T-cell (primary cell): Measurements from ENCODE around the gene NCS1. TPM values are rescaled to one million over a fixed set of nuclear protein-coding genes. Genes with fewer than 3 reads are reported as not detected.
"Not testable (repeated sequence)": the region's sequence is repeated elsewhere in the genome, so short reads cannot be mapped to it uniquely, and the experiment has no call there.

Experiments
- ATAC-seq, 4 experiments: fragments of 200-7000 bp in 3 of 4; fragments of 150-1000 bp in 1 of 4; cut with Tn5 transposase; replicated peaks in 1 of 4; 1 replicate in 3 of 4; 2 replicates in 1 of 4; pipeline ENCODE4 v1.10.0; 2021; ENCODE audit warnings: moderate library complexity in 3 of 4, mild to moderate bottlenecking in 2 of 4, moderate number of reproducible peaks in 1 of 4
- CTCF ChIA-PET, 2 donors: fragments of 300-600 bp; sonication (Branson Sonifier 250); formaldehyde crosslinking; loops; one replicate each; lab custom pipeline; 2022; ENCODE audit warnings: antibody characterized with exemption in 2 of 2; lab: Charles Lee
- POLR2A ChIA-PET, 2 donors: fragments of 300-600 bp; sonication (Branson Sonifier 250); formaldehyde crosslinking; loops; one replicate each; lab custom pipeline; 2022; ENCODE audit warnings: antibody characterized with exemption in 2 of 2; lab: Charles Lee
- DNase-seq, 35 experiments: peaks; one replicate each; pipeline versions ENCODE4 v3.0.0 to v3.0.0-alpha.2; 2013 to 2023
- H3K27ac ChIP-seq: one replicate; pipeline ENCODE4 v1.5.1; 2013; ENCODE audit warnings: low read length
- H3K27me3 ChIP-seq, 2 experiments: replicated peaks in 1 of 2; 1 replicate in 1 of 2; 2 replicates in 1 of 2; pipeline versions ENCODE4 v1.6.1 to v1.7.0; 2013; ENCODE audit warnings: low read length in 1 of 2, mixed read lengths in 1 of 2; ENCODE audit not compliant: control insufficient read depth in 2 of 2, insufficient read depth in 2 of 2; ENCODE audit errors: extremely low read depth in 1 of 2
- H3K36me3 ChIP-seq, 2 donors: 1 replicate in 1 of 2; 2 replicates in 1 of 2; pipeline versions ENCODE4 v1.6.1 to v1.7.0; 2013; ENCODE audit warnings: low read length in 1 of 2; ENCODE audit not compliant: control insufficient read depth in 2 of 2, insufficient read depth in 1 of 2; ENCODE audit errors: extremely low read depth in 1 of 2
- H3K4me1 ChIP-seq, 2 experiments: 1 replicate in 1 of 2; 2 replicates in 1 of 2; pipeline versions ENCODE4 v1.6.1 to v1.7.0; 2013; ENCODE audit warnings: low read length in 2 of 2, mixed read lengths in 1 of 2; ENCODE audit not compliant: insufficient read depth in 2 of 2, control insufficient read depth in 1 of 2; ENCODE audit errors: extremely low read depth in 1 of 2
- H3K4me3 ChIP-seq, 2 donors: 1 replicate in 1 of 2; 2 replicates in 1 of 2; pipeline versions ENCODE4 v1.5.1 to v1.7.0; 2013; ENCODE audit warnings: mild to moderate bottlenecking in 2 of 2, low read length in 1 of 2, moderate library complexity in 1 of 2; ENCODE audit not compliant: control insufficient read depth in 1 of 2; ENCODE audit errors: extremely low read depth in 1 of 2
- H3K9me3 ChIP-seq: 2 replicates; pipeline ENCODE4 v1.7.0; 2013
- H3K27ac Mint-ChIP-seq, 2 donors: one replicate each; pipeline ENCODE4 v1.8.0; 2020 to 2021; ENCODE audit warnings: mild to moderate bottlenecking in 2 of 2, mixed read lengths in 2 of 2
- H3K27me3 Mint-ChIP-seq, 2 donors: one replicate each; pipeline ENCODE4 v1.8.0; 2021 to 2022; ENCODE audit warnings: mixed read lengths in 2 of 2
- H3K36me3 Mint-ChIP-seq: one replicate; pipeline ENCODE4 v1.8.0; 2021; ENCODE audit warnings: mixed read lengths
- H3K4me1 Mint-ChIP-seq, 3 donors: one replicate each; pipeline ENCODE4 v1.8.0; 2020 to 2022; ENCODE audit warnings: mixed read lengths in 3 of 3, mild to moderate bottlenecking in 1 of 3
- H3K4me3 Mint-ChIP-seq, 3 donors: one replicate each; pipeline ENCODE4 v1.8.0; 2020 to 2022; ENCODE audit warnings: mild to moderate bottlenecking in 3 of 3, mixed read lengths in 3 of 3, moderate library complexity in 3 of 3
- H3K9me3 Mint-ChIP-seq, 3 donors: one replicate each; pipeline ENCODE4 v1.8.0; 2020 to 2022; ENCODE audit warnings: mixed read lengths in 3 of 3
- WGBS: methylation state at CpG from one replicate; pipeline ENCODE4 v1.1.5; 2013; ENCODE audit warnings: missing lambda C conversion rate; ENCODE audit not compliant: insufficient coverage; 5-methylcytosine and 5-hydroxymethylcytosine counted together
- total RNA-seq, 35 experiments: library from RNA in 6 of 35; stranded (reverse) in 6 of 35; fragments of 120-200 nt in 1 of 35; gene quantifications; one replicate each; pipeline versions ENCODE4 v1.2.1 to v1.2.4 and lab custom pipeline; 2013 to 2026

NCS1 gene
- total RNA-seq, 5 donors from 2014 or later (not counting 1 experiment from before 2014, with no cell fraction given), result 0.20 to 0.82 (median 0.46) TPM; not detected in 1

DNA sequence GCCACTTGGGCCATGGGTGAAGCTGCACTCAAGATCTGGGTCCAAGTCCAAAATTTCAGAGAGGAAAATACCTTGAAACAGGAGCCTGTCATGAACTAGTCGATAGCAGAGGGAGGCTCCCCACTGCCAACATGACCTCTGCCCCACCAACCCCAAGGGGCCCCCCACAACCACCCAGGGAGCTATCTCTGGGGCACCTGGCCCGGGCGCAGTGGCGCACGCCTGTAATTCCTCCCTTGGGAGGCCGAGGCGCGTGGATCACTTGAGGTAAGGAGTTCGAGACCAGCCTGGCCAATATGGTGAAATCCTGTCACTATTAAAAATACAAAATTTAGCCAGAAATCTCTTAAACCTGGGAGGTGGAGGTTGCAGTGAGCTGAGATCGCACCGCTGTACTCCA lies 73.3 kb downstream of the NCS1 start:
- peaks cover 3 to 21% of the 10 kb centered on the region in 2 experiments for H3K4me1 ChIP-seq
- H3K36me3 ChIP-seq, result no peaks in the 10 kb centered on the region
- Mint-ChIP-seq H3K27ac (no peak overlapping the region), H3K4me3 (no peak overlapping the region), H3K27me3 (no peaks in the 10 kb centered on the region), H3K36me3 (no peaks in the 10 kb centered on the region), H3K4me1 (peaks cover 15 to 19% (median 17%) of the 10 kb centered on the region in 3 donors), H3K9me3 (no peaks in the 10 kb centered on the region)
- CTCF ChIA-PET, result no interaction called here
- H3K27ac ChIP-seq, result no peak overlapping the region
- ATAC-seq (no peak), DNase-seq (no peak)
- H3K4me3 ChIP-seq, result no peak overlapping the region
- H3K27me3 ChIP-seq, result peaks cover 0 to 11% of the 10 kb centered on the region in 2 experiments
- 83% methylated on average over 1 of the region's 11 CpGs for WGBS
- POLR2A ChIA-PET, result interaction anchor here in 1 of 2 donors (0.6 kb wide), 1 partner anchor 41 kb away, joined by 4 read pairs; no protein-coding TSS in a partner anchor
- H3K9me3 ChIP-seq, result no peaks in the 10 kb centered on the region

DNA sequence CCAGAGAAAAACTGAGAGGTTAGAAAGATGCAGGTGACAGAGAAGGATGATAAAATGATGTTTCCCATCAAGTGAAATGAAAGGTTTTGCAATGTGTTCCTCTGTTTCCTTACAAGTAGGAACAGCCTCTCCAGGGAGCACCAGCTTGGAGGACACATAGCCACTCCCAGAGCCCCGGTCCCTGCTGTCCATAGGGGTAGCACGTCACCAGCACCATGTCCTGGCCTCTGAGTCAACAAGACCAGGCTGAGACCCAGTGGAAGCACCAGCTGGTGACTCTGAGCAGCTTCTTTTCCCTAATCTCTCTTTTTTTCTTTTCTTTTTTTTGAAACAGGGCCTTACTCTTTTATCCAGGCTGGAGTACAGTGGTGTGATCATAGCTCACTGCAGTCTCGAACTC lies 73.9 kb downstream of the NCS1 start:
- 92% methylated on average over 2 of the region's 3 CpGs for WGBS
- no peak for DNase-seq
- H3K4me1 Mint-ChIP-seq, result peaks cover 10 to 12% (median 10%) of the 10 kb centered on the region in 3 donors
- Histone ChIP-seq H3K4me3 (no peak overlapping the region), H3K4me1 (peaks cover 3 to 15% of the 10 kb centered on the region in 2 experiments), H3K36me3 (no peaks in the 10 kb centered on the region), H3K27me3 (peaks cover 2 to 11% of the 10 kb centered on the region in 2 experiments), H3K27ac (no peak overlapping the region), H3K9me3 (no peaks in the 10 kb centered on the region)
- ChIA-PET CTCF (interaction anchor here in 1 of 2 donors (0.6 kb wide), 1 partner anchor 249 kb away, joined by 3 read pairs; no protein-coding TSS in a partner anchor), POLR2A (interaction anchor here in 1 of 2 donors (0.6 kb wide), 1 partner anchor 42 kb away, joined by 4 read pairs; no protein-coding TSS in a partner anchor)
- H3K27me3 Mint-ChIP-seq, result no peaks in the 10 kb centered on the region
- H3K9me3 Mint-ChIP-seq, result no peaks in the 10 kb centered on the region
- no peaks in the 10 kb centered on the region for H3K36me3 Mint-ChIP-seq
- no peak overlapping the region for H3K27ac Mint-ChIP-seq
- no peak overlapping the region for H3K4me3 Mint-ChIP-seq
- no peak for ATAC-seq

DNA sequence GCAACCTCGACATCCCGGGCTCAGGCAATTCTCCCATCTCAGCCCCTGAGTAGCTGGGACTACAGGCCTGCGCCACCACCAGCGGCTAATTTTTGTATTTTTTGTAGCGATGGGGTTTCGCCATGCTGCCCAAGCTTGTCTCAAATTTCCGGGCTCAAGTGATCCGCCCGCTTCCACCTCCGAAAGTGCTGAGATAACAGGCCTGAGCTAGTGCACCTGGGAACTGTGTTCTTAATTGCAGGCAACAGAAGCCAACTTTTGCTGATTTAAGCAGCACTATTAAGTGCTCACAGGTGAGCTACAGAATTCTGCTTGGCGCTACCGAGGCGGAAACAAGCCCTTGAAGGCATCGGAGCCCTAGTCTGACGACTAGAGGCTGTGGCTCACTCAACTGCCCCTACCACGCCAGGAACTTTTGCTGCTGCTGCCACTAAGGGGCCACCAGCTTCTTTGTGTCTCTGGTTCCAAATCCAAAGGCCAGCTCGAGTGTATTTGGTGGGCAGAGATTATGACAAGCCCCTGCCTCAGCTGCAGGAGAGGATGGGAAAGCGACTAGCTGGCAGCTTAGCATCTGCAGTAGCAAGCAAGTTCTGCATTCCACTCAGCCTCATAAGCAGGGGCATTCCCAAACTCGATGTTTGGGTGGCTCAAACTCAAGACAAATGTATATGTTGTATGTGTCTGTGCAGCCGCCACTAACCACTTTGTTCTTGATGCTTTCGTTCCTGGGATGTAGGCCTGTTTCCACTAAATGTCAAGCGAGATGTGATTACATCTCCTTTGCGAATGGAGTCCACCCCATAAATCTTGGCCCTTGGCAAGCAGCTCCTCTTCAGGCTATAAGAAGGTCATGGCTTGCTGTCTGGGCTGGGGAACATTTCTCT lies 82.8 kb downstream of the NCS1 start:
- no peak overlapping the region for H3K27ac Mint-ChIP-seq
- Histone ChIP-seq H3K36me3 (no peaks in the 10 kb centered on the region), H3K9me3 (no peaks in the 10 kb centered on the region), H3K27ac (no peak overlapping the region), H3K27me3 (peaks cover 5 to 14% of the 10 kb centered on the region in 2 experiments), H3K4me1 (no peaks in the 10 kb centered on the region), H3K4me3 (no peak overlapping the region)
- ChIA-PET CTCF (no interaction called here), POLR2A (interaction anchor here in 1 of 2 donors (0.6 kb wide), 1 partner anchor 194 kb away, joined by 3 read pairs; no protein-coding TSS in a partner anchor)
- no peak overlapping the region for H3K4me3 Mint-ChIP-seq
- ATAC-seq, result no peak
- H3K9me3 Mint-ChIP-seq, result no peaks in the 10 kb centered on the region
- H3K36me3 Mint-ChIP-seq, result no peaks in the 10 kb centered on the region
- no peak for DNase-seq
- WGBS, result 78% methylated on average over 23 of the region's 23 CpGs
- no peaks in the 10 kb centered on the region for H3K4me1 Mint-ChIP-seq
- H3K27me3 Mint-ChIP-seq, result peaks cover 12 to 19% of the 10 kb centered on the region in 2 donors

DNA sequence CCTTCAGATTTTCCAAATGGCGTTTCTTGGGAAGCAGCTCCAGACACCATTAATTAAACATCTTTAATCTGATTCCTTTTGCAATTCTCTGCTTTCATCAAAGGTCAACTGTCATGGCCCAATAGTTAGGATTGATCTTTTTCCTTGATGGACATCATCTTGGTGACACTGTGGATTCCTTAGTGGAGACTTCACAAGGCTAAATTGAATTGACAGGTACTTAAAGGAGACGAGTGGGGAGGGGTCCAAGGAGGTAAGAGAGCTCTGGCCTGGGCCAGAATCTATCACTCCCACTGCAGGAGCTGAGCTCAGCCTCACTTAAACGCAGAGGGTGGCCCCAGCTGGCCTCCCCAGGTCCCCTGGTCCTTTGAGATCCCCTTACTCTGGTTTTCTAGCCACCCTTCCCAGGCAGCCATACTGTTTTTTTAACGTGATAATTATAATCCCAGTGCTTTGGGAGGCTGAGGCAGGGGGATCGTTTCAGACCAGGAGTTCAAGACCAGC lies 83.5 kb downstream of the NCS1 start:
- DNase-seq, result no peak
- Mint-ChIP-seq H3K4me3 (no peak overlapping the region), H3K9me3 (no peaks in the 10 kb centered on the region), H3K27ac (no peak overlapping the region), H3K4me1 (no peaks in the 10 kb centered on the region), H3K27me3 (peaks cover 17 to 24% of the 10 kb centered on the region in 2 donors), H3K36me3 (no peaks in the 10 kb centered on the region)
- no peak for ATAC-seq
- Histone ChIP-seq H3K4me1 (no peaks in the 10 kb centered on the region), H3K9me3 (no peaks in the 10 kb centered on the region), H3K27me3 (peaks cover 5 to 14% of the 10 kb centered on the region in 2 experiments), H3K27ac (no peak overlapping the region), H3K36me3 (no peaks in the 10 kb centered on the region), H3K4me3 (no peak overlapping the region)
- WGBS, result 61% methylated on average over 2 of the region's 5 CpGs
- CTCF ChIA-PET, result interaction anchor here in 1 of 2 donors (0.7 kb wide), 1 partner anchor 8 kb away, joined by 3 read pairs; no protein-coding TSS in a partner anchor
- POLR2A ChIA-PET, result interaction anchor here in 1 of 2 donors (0.6 kb wide), 1 partner anchor 195 kb away, joined by 3 read pairs; no protein-coding TSS in a partner anchor

DNA sequence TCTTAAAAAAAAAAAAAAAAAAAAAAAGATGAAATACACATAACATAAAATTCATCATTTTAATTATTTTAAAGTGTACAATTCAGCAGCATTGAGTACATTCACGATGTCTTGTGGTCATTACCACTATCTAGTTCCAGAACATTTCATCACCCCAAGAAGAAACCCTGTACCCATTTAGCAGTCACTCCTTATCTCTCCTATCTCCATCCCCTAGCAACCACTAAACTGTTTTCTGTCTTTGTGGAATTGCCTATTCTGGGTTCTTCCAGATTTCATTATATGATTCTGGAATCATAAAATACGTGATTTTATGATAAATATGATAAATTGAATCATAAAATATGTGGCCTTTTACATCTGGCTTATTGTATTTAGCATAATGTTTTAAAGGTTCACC lies 84.4 kb downstream of the NCS1 start:
- H3K36me3 ChIP-seq, result no peaks in the 10 kb centered on the region
- DNase-seq, result no peak
- Mint-ChIP-seq H3K4me3 (no peak overlapping the region), H3K27me3 (peaks cover 21 to 31% of the 10 kb centered on the region in 2 donors), H3K36me3 (no peaks in the 10 kb centered on the region), H3K4me1 (no peaks in the 10 kb centered on the region), H3K9me3 (no peaks in the 10 kb centered on the region), H3K27ac (no peak overlapping the region)
- WGBS, result 71% methylated on average over 1 of the region's 2 CpGs
- peaks cover 3 to 23% of the 10 kb centered on the region in 2 experiments for H3K27me3 ChIP-seq
- H3K4me3 ChIP-seq, result no peak overlapping the region
- ChIA-PET CTCF (interaction anchor here in 1 of 2 donors (0.6 kb wide), 1 partner anchor 1112 kb away, joined by 4 read pairs; no protein-coding TSS in a partner anchor), POLR2A (interaction anchor here in 1 of 2 donors (0.5 kb wide), 1 partner anchor 67 kb away, joined by 3 read pairs; no protein-coding TSS in a partner anchor)
- H3K9me3 ChIP-seq, result no peaks in the 10 kb centered on the region
- no peaks in the 10 kb centered on the region for H3K4me1 ChIP-seq
- no peak overlapping the region for H3K27ac ChIP-seq
- no peak for ATAC-seq

- H3K27ac ChIP-seq, H3K27ac Mint-ChIP-seq, H3K4me3 ChIP-seq, H3K4me1 ChIP-seq, DNase-seq, H3K4me3 Mint-ChIP-seq, H3K36me3 Mint-ChIP-seq, ATAC-seq, H3K4me1 Mint-ChIP-seq, H3K9me3 Mint-ChIP-seq, POLR2A ChIA-PET, H3K36me3 ChIP-seq, H3K9me3 ChIP-seq: not testable (repeated sequence)
- CTCF ChIA-PET, result interaction anchor here in 1 of 2 donors (0.7 kb wide), 1 partner anchor 503 kb away, joined by 9 read pairs; no protein-coding TSS in a partner anchor
- H3K27me3 ChIP-seq, result peaks cover 9 to 38% of the 10 kb centered on the region in 2 experiments
- WGBS, result 91% methylated on average over 4 of the region's 7 CpGs
- H3K27me3 Mint-ChIP-seq, result peaks cover 24 to 39% of the 10 kb centered on the region in 2 donors
Observed at GRCh38 chr9:130258137-130258536, 85.9 kb downstream of the NCS1 start.
